ENCODE measurements around the gene SLC19A1. TPM values are rescaled to one million over a fixed set of nuclear protein-coding genes. Genes with fewer than 3 reads are reported as not detected.
"Not testable (repeated sequence)": the region's sequence is repeated elsewhere in the genome, so short reads cannot be mapped to it uniquely, and the experiment has no call there.

The SLC19A1 gene
- total RNA-seq, 1 experiment from 2014 or later, result 21.4 TPM

- BruUV-seq (replicated peaks), result no TSS peak
- TF ChIP-seq, protein P1, sequence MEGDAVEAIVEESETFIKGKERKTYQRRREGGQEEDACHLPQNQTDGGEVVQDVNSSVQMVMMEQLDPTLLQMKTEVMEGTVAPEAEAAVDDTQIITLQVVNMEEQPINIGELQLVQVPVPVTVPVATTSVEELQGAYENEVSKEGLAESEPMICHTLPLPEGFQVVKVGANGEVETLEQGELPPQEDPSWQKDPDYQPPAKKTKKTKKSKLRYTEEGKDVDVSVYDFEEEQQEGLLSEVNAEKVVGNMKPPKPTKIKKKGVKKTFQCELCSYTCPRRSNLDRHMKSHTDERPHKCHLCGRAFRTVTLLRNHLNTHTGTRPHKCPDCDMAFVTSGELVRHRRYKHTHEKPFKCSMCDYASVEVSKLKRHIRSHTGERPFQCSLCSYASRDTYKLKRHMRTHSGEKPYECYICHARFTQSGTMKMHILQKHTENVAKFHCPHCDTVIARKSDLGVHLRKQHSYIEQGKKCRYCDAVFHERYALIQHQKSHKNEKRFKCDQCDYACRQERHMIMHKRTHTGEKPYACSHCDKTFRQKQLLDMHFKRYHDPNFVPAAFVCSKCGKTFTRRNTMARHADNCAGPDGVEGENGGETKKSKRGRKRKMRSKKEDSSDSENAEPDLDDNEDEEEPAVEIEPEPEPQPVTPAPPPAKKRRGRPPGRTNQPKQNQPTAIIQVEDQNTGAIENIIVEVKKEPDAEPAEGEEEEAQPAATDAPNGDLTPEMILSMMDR (IDR thresholded peaks at IDR 0.05; ENCODE audit: unreplicated experiment), result no peak
- no peak overlapping the region for H3K4me3 Mint-ChIP-seq (ENCODE audit: low read depth, unreplicated experiment)
- no peak for DNase-seq
- intact Hi-C loops (cut with micrococcal nuclease; ENCODE audit: unreplicated experiment), result no loop called here
- H3K27ac Mint-ChIP-seq (ENCODE audit: unreplicated experiment), result no peak overlapping the region
- no peaks in the 10 kb centered on the region for H3K9me3 Mint-ChIP-seq (ENCODE audit: low read depth, unreplicated experiment)
- H3K36me3 Mint-ChIP-seq (ENCODE audit: insufficient read depth, unreplicated experiment), result no peaks in the 10 kb centered on the region
- H3K27me3 Mint-ChIP-seq (ENCODE audit: unreplicated experiment), result peaks cover 78% of the 10 kb centered on the region
- no peaks in the 10 kb centered on the region for H3K4me1 Mint-ChIP-seq (ENCODE audit: low read depth, unreplicated experiment)
- CTCF ChIA-PET, result no interaction called here
Measured at GRCh38 chr21:45570071-45570470, 27.8 kb upstream of the SLC19A1 start.

- intact Hi-C loops (cut with micrococcal nuclease; ENCODE audit: unreplicated experiment), result no loop called here
- Mint-ChIP-seq H3K27me3 (ENCODE audit: unreplicated experiment) (peaks cover 86% of the 10 kb centered on the region), H3K9me3 (ENCODE audit: low read depth, unreplicated experiment) (no peaks in the 10 kb centered on the region), H3K4me3 (ENCODE audit: low read depth, unreplicated experiment) (no peak overlapping the region), H3K27ac (ENCODE audit: unreplicated experiment) (no peak overlapping the region), H3K4me1 (ENCODE audit: low read depth, unreplicated experiment) (no peaks in the 10 kb centered on the region), H3K36me3 (ENCODE audit: insufficient read depth, unreplicated experiment) (no peaks in the 10 kb centered on the region)
- BruUV-seq (replicated peaks), result no TSS peak
- CTCF ChIA-PET, result no interaction called here
- DNase-seq, result no peak
- TF ChIP-seq, protein P1 (IDR thresholded peaks at IDR 0.05; ENCODE audit: unreplicated experiment), result no peak
Measured at GRCh38 chr21:45568383-45568782, 26.1 kb upstream of the SLC19A1 start.

DNA sequence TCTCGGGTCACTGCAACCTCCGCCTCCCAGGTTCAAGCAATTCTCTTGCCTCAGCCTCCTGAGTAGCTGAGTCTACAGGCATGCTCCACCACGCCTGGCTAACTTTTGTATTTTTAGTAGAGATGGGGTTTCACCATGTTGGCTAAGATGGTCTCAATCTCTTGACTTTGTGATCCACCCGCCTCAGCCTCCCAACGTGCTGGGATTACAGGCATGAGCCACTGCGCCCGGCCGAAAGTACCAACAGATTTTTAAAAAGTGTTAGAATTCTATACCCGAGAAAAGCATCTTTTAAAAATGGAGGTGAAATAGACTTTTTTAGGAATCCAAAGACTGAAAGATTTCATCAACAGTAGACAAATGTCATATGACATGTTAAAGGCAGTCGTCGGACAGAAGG is 21.9 kb upstream of the SLC19A1 start:
- H3K27ac Mint-ChIP-seq (ENCODE audit: unreplicated experiment); CTCF ChIA-PET; H3K9me3 Mint-ChIP-seq (ENCODE audit: low read depth, unreplicated experiment); H3K4me1 Mint-ChIP-seq (ENCODE audit: low read depth, unreplicated experiment); intact Hi-C loops (cut with micrococcal nuclease; ENCODE audit: unreplicated experiment); BruUV-seq (replicated peaks); H3K36me3 Mint-ChIP-seq (ENCODE audit: insufficient read depth, unreplicated experiment); H3K4me3 Mint-ChIP-seq (ENCODE audit: low read depth, unreplicated experiment); DNase-seq: not testable (repeated sequence)
- peaks cover 81% of the 10 kb centered on the region for H3K27me3 Mint-ChIP-seq (ENCODE audit: unreplicated experiment)

DNA sequence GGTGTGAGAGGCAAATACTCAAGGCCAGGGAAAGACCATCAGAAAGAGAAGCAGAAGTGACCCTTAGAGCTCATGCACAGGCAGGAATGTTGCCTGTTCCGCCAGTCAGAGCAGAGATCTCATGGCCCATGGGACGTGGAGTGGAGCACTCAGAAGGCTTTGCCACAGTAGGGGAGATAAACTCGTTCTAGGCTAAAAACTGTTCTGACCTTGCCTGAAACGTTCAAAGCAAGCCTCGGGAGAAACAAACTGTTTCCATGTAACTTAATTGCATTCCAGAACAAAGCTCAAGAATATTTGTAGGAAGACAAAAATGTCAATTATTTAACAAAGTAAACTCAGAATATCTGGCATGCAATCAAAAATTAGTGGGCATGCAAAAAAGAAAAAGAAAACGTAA is 20.7 kb upstream of the SLC19A1 start:
- TF ChIP-seq, protein P1 (IDR thresholded peaks at IDR 0.05; ENCODE audit: unreplicated experiment), result no peak
- Mint-ChIP-seq H3K4me3 (ENCODE audit: low read depth, unreplicated experiment) (no peak overlapping the region), H3K27me3 (ENCODE audit: unreplicated experiment) (peaks cover 80% of the 10 kb centered on the region), H3K27ac (ENCODE audit: unreplicated experiment) (no peak overlapping the region), H3K36me3 (ENCODE audit: insufficient read depth, unreplicated experiment) (no peaks in the 10 kb centered on the region), H3K9me3 (ENCODE audit: low read depth, unreplicated experiment) (no peaks in the 10 kb centered on the region), H3K4me1 (ENCODE audit: low read depth, unreplicated experiment) (no peaks in the 10 kb centered on the region)
- DNase-seq, result no peak
- BruUV-seq (replicated peaks), result no TSS peak
- intact Hi-C loops (cut with micrococcal nuclease; ENCODE audit: unreplicated experiment), result no loop called here
- CTCF ChIA-PET, result interaction anchor here (0.6 kb wide), 1 partner anchor 343 kb away, joined by 4 read pairs; no protein-coding TSS in a partner anchor

DNA sequence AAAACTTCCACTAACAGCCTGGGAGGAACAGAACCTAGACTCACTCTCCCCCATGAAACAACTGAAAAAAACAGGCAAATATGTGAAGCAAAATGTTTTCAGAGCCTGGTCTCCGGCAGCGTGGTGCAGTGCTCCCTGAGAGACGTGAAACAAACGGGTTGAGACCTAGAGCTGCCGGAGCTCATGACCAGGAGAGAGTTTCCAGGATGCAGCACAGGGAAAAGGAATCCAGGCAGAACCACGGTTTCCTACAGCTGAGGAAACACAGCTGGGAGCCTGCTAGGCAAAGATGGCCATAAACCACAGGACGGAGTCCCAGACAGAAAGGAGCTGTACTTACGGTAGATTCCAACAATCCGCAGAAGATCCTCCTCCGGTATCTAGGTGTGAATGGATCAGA is 20.2 kb upstream of the SLC19A1 start:
- no TSS peak for BruUV-seq (replicated peaks)
- intact Hi-C loops (cut with micrococcal nuclease; ENCODE audit: unreplicated experiment), result no loop called here
- H3K4me1 Mint-ChIP-seq (ENCODE audit: low read depth, unreplicated experiment), result no peaks in the 10 kb centered on the region
- CTCF ChIA-PET, result interaction anchor here (0.6 kb wide), 1 partner anchor 342 kb away, joined by 4 read pairs; no protein-coding TSS in a partner anchor
- no peak overlapping the region for H3K4me3 Mint-ChIP-seq (ENCODE audit: low read depth, unreplicated experiment)
- H3K9me3 Mint-ChIP-seq (ENCODE audit: low read depth, unreplicated experiment), result no peaks in the 10 kb centered on the region
- peaks cover 78% of the 10 kb centered on the region for H3K27me3 Mint-ChIP-seq (ENCODE audit: unreplicated experiment)
- no peak for DNase-seq
- TF ChIP-seq, protein P1 (IDR thresholded peaks at IDR 0.05; ENCODE audit: unreplicated experiment), result no peak
- H3K27ac Mint-ChIP-seq (ENCODE audit: unreplicated experiment), result no peak overlapping the region
- no peaks in the 10 kb centered on the region for H3K36me3 Mint-ChIP-seq (ENCODE audit: insufficient read depth, unreplicated experiment)

GRCh38 chr21:45561241-45561640 is 19.0 kb upstream of the SLC19A1 start:
- H3K27ac Mint-ChIP-seq (ENCODE audit: unreplicated experiment); CTCF ChIA-PET; intact Hi-C loops (cut with micrococcal nuclease; ENCODE audit: unreplicated experiment); BruUV-seq (replicated peaks); H3K36me3 Mint-ChIP-seq (ENCODE audit: insufficient read depth, unreplicated experiment); H3K4me3 Mint-ChIP-seq (ENCODE audit: low read depth, unreplicated experiment); H3K4me1 Mint-ChIP-seq (ENCODE audit: low read depth, unreplicated experiment); H3K9me3 Mint-ChIP-seq (ENCODE audit: low read depth, unreplicated experiment); DNase-seq: not testable (repeated sequence)
- peaks cover 76% of the 10 kb centered on the region for H3K27me3 Mint-ChIP-seq (ENCODE audit: unreplicated experiment)

Measured in Calu3 (cell line).